H1 (cell line): ENCODE data around the gene DDX56. TPM values are rescaled to one million over a fixed set of nuclear protein-coding genes. Genes with fewer than 3 reads are reported as not detected.

Source experiments
- ATF2 ChIP-seq: IDR thresholded peaks from 2 replicates; pipeline ENCODE4 v1.6.1; 2012; ENCODE audit warnings: low read length, inconsistent platforms
- CEBPB ChIP-seq: IDR thresholded peaks from 2 replicates; pipeline ENCODE4 v1.6.1; 2012; ENCODE audit warnings: low read depth, low read length
- RAD21 ChIP-seq, 2 experiments: IDR thresholded peaks in 1 of 2; conservative IDR thresholded peaks in 1 of 2; 2 replicates each; pipeline ENCODE4 v1.6.1; 2011; ENCODE audit warnings: low read depth in 2 of 2, low read length in 2 of 2, improper control_type of control experiment in 1 of 2, inconsistent platforms in 1 of 2, mild to moderate bottlenecking in 1 of 2, moderate library complexity in 1 of 2
- USF2 ChIP-seq: IDR thresholded peaks from 2 replicates; pipeline ENCODE4 v1.6.1; 2011; ENCODE audit warnings: low read length, improper control_type of control experiment
- polyA plus RNA-seq, 7 experiments: library from polyadenylated mRNA; depleted of rRNA in 3 of 7; stranded (reverse) in 5 of 7; unstranded in 2 of 7; fragments of >200 nt in 5 of 7; fragments of 200-250 nt in 2 of 7; gene quantifications; 1 replicate in 5 of 7; 2 replicates in 1 of 7; 4 replicates in 1 of 7; pipeline versions ENCODE4 v1.2.1 to v1.2.3, GENCODE V29; 2011 to 2013; ENCODE audit warnings: missing spikeins in 2 of 7, mixed read lengths in 2 of 7
- total RNA-seq: library from RNA; stranded (reverse); fragmentation: NEBNext Ultra II Directional; extraction: Animal tissue kit (Norgen Biotek cat#: 25700); gene quantifications from 2 replicates; pipeline ENCODE4 v1.2.1, GENCODE V29; 2021

The DDX56 gene
- total and polyA plus RNA-seq, 2 of the 8 experiments (the other 6 are each of a cell fraction or from before 2014, with no cell fraction given) = 56.9 to 81.6 TPM

GRCh38 chr7:44587843-44588711 is 14.4 kb upstream of the DDX56 start (continued):
- TF ChIP-seq USF2 = no peak
- peak; percentile 52 to 60 for TF ChIP-seq RAD21 (IDR thresholded peaks at IDR 0.05 in 1 of 2, conservative IDR thresholded peaks at IDR 0.05 in 1 of 2; ENCODE audit: low read depth in 2 of 2, low read length in 2 of 2)
- no peak for TF ChIP-seq ATF2
- no peak for TF ChIP-seq CEBPB
- TF ChIP-seq, all 59 proteins: peak for 2
